ENCODE data around the gene POLE3. TPM values are rescaled to one million over a fixed set of nuclear protein-coding genes. Genes with fewer than 3 reads are reported as not detected.
A peak's percentile ranks its signal among the peaks of the same experiment; 100 is the strongest.
"Not testable (repeated sequence)": the region's sequence is repeated elsewhere in the genome, so short reads cannot be mapped to it uniquely, and the experiment has no call there.

POLE3 gene
- polyA plus RNA-seq, 3 donors from 2014 or later: 132 to 204 (median 177) TPM

GRCh38 chr9:113425072-113425471, 14.6 kb upstream of the POLE3 start:
- H3K27me3 Mint-ChIP-seq (ENCODE audit: low read depth in 3 of 3): peaks cover 5 to 22% (median 10%) of the 10 kb centered on the region in 3 donors
- no peaks in the 10 kb centered on the region for H3K36me3 Mint-ChIP-seq
- no peaks in the 10 kb centered on the region for H3K4me1 Mint-ChIP-seq
- no peak for DNase-seq
- no peak overlapping the region for H3K27ac Mint-ChIP-seq
- H3K4me3 Mint-ChIP-seq: no peak overlapping the region
- H3K9me3 Mint-ChIP-seq: no peaks in the 10 kb centered on the region

GRCh38 chr9:113421726-113422125, 11.3 kb upstream of the POLE3 start:
- H3K4me3 Mint-ChIP-seq: no peak overlapping the region
- no peaks in the 10 kb centered on the region for H3K36me3 Mint-ChIP-seq
- no peak overlapping the region for H3K27ac Mint-ChIP-seq
- no peak for DNase-seq
- H3K4me1 Mint-ChIP-seq: no peaks in the 10 kb centered on the region
- peaks cover 4 to 22% (median 8%) of the 10 kb centered on the region in 3 donors for H3K27me3 Mint-ChIP-seq (ENCODE audit: low read depth in 3 of 3)
- no peaks in the 10 kb centered on the region for H3K9me3 Mint-ChIP-seq

- no peaks in the 10 kb centered on the region for H3K9me3 Mint-ChIP-seq
- H3K27ac Mint-ChIP-seq: no peak overlapping the region
- H3K36me3 Mint-ChIP-seq: no peaks in the 10 kb centered on the region
- peaks cover 0 to 2% (median 0%) of the 10 kb centered on the region in 3 donors for H3K27me3 Mint-ChIP-seq (ENCODE audit: low read depth in 3 of 3)
- H3K4me1 Mint-ChIP-seq: no peaks in the 10 kb centered on the region
- H3K4me3 Mint-ChIP-seq: no peak overlapping the region
- DNase-seq: no peak
Observed at GRCh38 chr9:113417370-113417769, 6.9 kb upstream of the POLE3 start.

- DNase-seq: no peak
- Mint-ChIP-seq H3K4me1 (peaks cover 0 to 2% of the 10 kb centered on the region in 2 donors), H3K27me3 (ENCODE audit: low read depth in 3 of 3) (peaks cover 0 to 1% (median 0%) of the 10 kb centered on the region in 3 donors), H3K4me3 (no peak overlapping the region), H3K9me3 (no peaks in the 10 kb centered on the region), H3K36me3 (no peaks in the 10 kb centered on the region), H3K27ac (no peak overlapping the region)
Observed at GRCh38 chr9:113416149-113416721, 5.8 kb upstream of the POLE3 start.

- peaks cover 4 to 7% (median 4%) of the 10 kb centered on the region in 3 donors for H3K36me3 Mint-ChIP-seq
- peak overlapping the region; percentile 93 to 98 (median 96) for H3K27ac Mint-ChIP-seq
- H3K4me1 Mint-ChIP-seq: peaks cover 44% of the 10 kb centered on the region in 2 donors
- peaks cover 3 to 14% (median 6%) of the 10 kb centered on the region in 3 donors for H3K27me3 Mint-ChIP-seq (ENCODE audit: low read depth in 3 of 3)
- DNase-seq: no peak
- peak overlapping the region; percentile 93 to 98 (median 96) for H3K4me3 Mint-ChIP-seq
- H3K9me3 Mint-ChIP-seq: no peaks in the 10 kb centered on the region
Observed at GRCh38 chr9:113409883-113410206, 630 bp downstream of the POLE3 start.

- no peak for DNase-seq
- Mint-ChIP-seq H3K27me3 (ENCODE audit: low read depth in 3 of 3) (peaks cover 3 to 14% (median 6%) of the 10 kb centered on the region in 3 donors), H3K27ac (peak overlapping the region; percentile 93 to 98 (median 96)), H3K4me3 (peak overlapping the region; percentile 93 to 98 (median 96)), H3K4me1 (peaks cover 44% of the 10 kb centered on the region in 2 donors), H3K36me3 (peaks cover 4 to 7% (median 4%) of the 10 kb centered on the region in 3 donors), H3K9me3 (no peaks in the 10 kb centered on the region)
Observed at GRCh38 chr9:113409481-113409880, 994 bp downstream of the POLE3 start.

- not testable (repeated sequence) for H3K9me3 Mint-ChIP-seq, H3K36me3 Mint-ChIP-seq
- Mint-ChIP-seq H3K27me3 (ENCODE audit: low read depth in 3 of 3) (peaks cover 3 to 14% (median 6%) of the 10 kb centered on the region in 3 donors), H3K4me1 (peaks cover 44% of the 10 kb centered on the region in 2 donors), H3K4me3 (peak overlapping the region in 4 of 5 donors; percentile 58 to 81 (median 70)), H3K27ac (peak overlapping the region; percentile 75 to 98 (median 84))
- DNase-seq: peak; percentile 47 to 61 (median 57)
Observed at GRCh38 chr9:113406873-113407511, 3.5 kb downstream of the POLE3 start.

- H3K27me3 Mint-ChIP-seq (ENCODE audit: low read depth in 3 of 3): peaks cover 3 to 14% (median 6%) of the 10 kb centered on the region in 3 donors
- peak overlapping the region in 4 of 6 donors; percentile 35 to 98 (median 86) for H3K27ac Mint-ChIP-seq
- not testable (repeated sequence) for H3K36me3 Mint-ChIP-seq, DNase-seq, H3K9me3 Mint-ChIP-seq, H3K4me3 Mint-ChIP-seq
- peaks cover 48 to 51% of the 10 kb centered on the region in 2 donors for H3K4me1 Mint-ChIP-seq
Observed at GRCh38 chr9:113406353-113406752, 4.1 kb downstream of the POLE3 start.

- Mint-ChIP-seq H3K9me3 (no peaks in the 10 kb centered on the region), H3K4me1 (peaks cover 39 to 40% of the 10 kb centered on the region in 2 donors), H3K36me3 (peaks cover 2 to 5% (median 4%) of the 10 kb centered on the region in 3 donors), H3K27me3 (ENCODE audit: low read depth in 3 of 3) (peaks cover 2 to 3% (median 2%) of the 10 kb centered on the region in 3 donors), H3K4me3 (no peak overlapping the region), H3K27ac (peak overlapping the region in 2 of 6 donors; percentile 26 to 34)
- no peak for DNase-seq
Observed at GRCh38 chr9:113403646-113404045, 6.8 kb downstream of the POLE3 start.

- Mint-ChIP-seq H3K36me3 (peaks cover 0 to 5% (median 0%) of the 10 kb centered on the region in 3 donors), H3K9me3 (no peaks in the 10 kb centered on the region), H3K4me1 (peaks cover 20 to 22% of the 10 kb centered on the region in 2 donors), H3K27ac (peak within 1 kb of the TSS; percentile 65 to 87 (median 83)), H3K27me3 (ENCODE audit: low read depth in 3 of 3) (peaks cover 2 to 4% (median 2%) of the 10 kb centered on the region in 3 donors), H3K4me3 (peak within 1 kb of the TSS; percentile 93 to 97 (median 95))
- DNase-seq: peak; percentile 100
Observed at GRCh38 chr9:113401027-113401792, 9.3 kb downstream of the POLE3 start, which contains the start of gene ALAD. TSS of gene ALAD (minus strand) at chr9:113401284. CDS start at chr9:113393559, 7,725 bp downstream.

- Mint-ChIP-seq H3K36me3 (peaks cover 0 to 5% (median 0%) of the 10 kb centered on the region in 3 donors), H3K4me3 (peak overlapping the region; percentile 70 to 95 (median 93)), H3K4me1 (peaks cover 20 to 22% of the 10 kb centered on the region in 2 donors)
Observed at GRCh38 chr9:113399646-113400200, 10.8 kb downstream of the POLE3 start.

GRCh38 chr9:113398796-113399195, 11.7 kb downstream of the POLE3 start:
- Mint-ChIP-seq H3K4me1 (peaks cover 20 to 22% of the 10 kb centered on the region in 2 donors), H3K36me3 (peaks cover 0 to 5% (median 0%) of the 10 kb centered on the region in 3 donors), H3K27me3 (ENCODE audit: low read depth in 3 of 3) (peaks cover 2 to 4% (median 2%) of the 10 kb centered on the region in 3 donors), H3K27ac (peak overlapping the region in 1 of 6 donors; percentile 35), H3K4me3 (peak overlapping the region; percentile 30 to 93 (median 73)), H3K9me3 (no peaks in the 10 kb centered on the region)
- DNase-seq: no peak

More at GRCh38 chr9:113399646-113400200, 10.8 kb downstream of the POLE3 start:
- peak overlapping the region in 4 of 6 donors; percentile 13 to 64 (median 40) for H3K27ac Mint-ChIP-seq
- no peak for DNase-seq
- H3K27me3 Mint-ChIP-seq (ENCODE audit: low read depth in 3 of 3): peaks cover 2 to 4% (median 2%) of the 10 kb centered on the region in 3 donors
- no peaks in the 10 kb centered on the region for H3K9me3 Mint-ChIP-seq

GRCh38 chr9:113397203-113397631, 13.3 kb downstream of the POLE3 start:
- Mint-ChIP-seq H3K9me3 (no peaks in the 10 kb centered on the region), H3K4me3 (no peak overlapping the region), H3K27ac (no peak overlapping the region), H3K36me3 (peaks cover 0 to 13% (median 0%) of the 10 kb centered on the region in 3 donors), H3K4me1 (peaks cover 20 to 22% of the 10 kb centered on the region in 2 donors), H3K27me3 (ENCODE audit: low read depth in 3 of 3) (peaks cover 2 to 6% (median 2%) of the 10 kb centered on the region in 3 donors)
- no peak for DNase-seq
